GM21723 (cell line): Measurements from ENCODE around the gene KREMEN1.

Source experiments
- ATAC-seq: cut with Tn5 transposase; IDR thresholded peaks from one replicate; pipeline ENCODE4 v1.9.1; 2021; ENCODE audit warnings: mild to moderate bottlenecking, moderate library complexity; ENCODE audit not compliant: unreplicated experiment

KREMEN1 gene

GRCh38 chr22:29126670-29127395, 54.0 kb downstream of the KREMEN1 start:
- no peak for ATAC-seq

GRCh38 chr22:29128891-29129807, 56.3 kb downstream of the KREMEN1 start:
- no peak for ATAC-seq

GRCh38 chr22:29129808-29130140, 56.9 kb downstream of the KREMEN1 start:
- ATAC-seq: no peak

- ATAC-seq: no peak
Observed at GRCh38 chr22:29130476-29130875, 57.6 kb downstream of the KREMEN1 start.

GRCh38 chr22:29133603-29134133, 60.8 kb downstream of the KREMEN1 start:
- ATAC-seq: no peak

GRCh38 chr22:29134448-29134847, 61.6 kb downstream of the KREMEN1 start:
- ATAC-seq: no peak

GRCh38 chr22:29136782-29137700, 64.2 kb downstream of the KREMEN1 start:
- no peak for ATAC-seq

- no peak for ATAC-seq
Observed at GRCh38 chr22:29138556-29139305, 65.9 kb downstream of the KREMEN1 start.

- ATAC-seq: no peak
Observed at GRCh38 chr22:29139965-29140782, 67.3 kb downstream of the KREMEN1 start.

- no peak for ATAC-seq
Observed at GRCh38 chr22:29141078-29141688, 68.3 kb downstream of the KREMEN1 start.

GRCh38 chr22:29142116-29142515, 69.3 kb downstream of the KREMEN1 start:
- ATAC-seq: no peak

- ATAC-seq: no peak
Observed at GRCh38 chr22:29143941-29144785, 71.3 kb downstream of the KREMEN1 start.

GRCh38 chr22:29144786-29145160, 71.9 kb downstream of the KREMEN1 start:
- ATAC-seq: no peak

- no peak for ATAC-seq
Observed at GRCh38 chr22:29145321-29146072, 72.7 kb downstream of the KREMEN1 start.

GRCh38 chr22:29146091-29146560, 73.3 kb downstream of the KREMEN1 start:
- no peak for ATAC-seq

- ATAC-seq: no peak
Observed at GRCh38 chr22:29146771-29147170, 73.9 kb downstream of the KREMEN1 start.

GRCh38 chr22:29147331-29147899, 74.6 kb downstream of the KREMEN1 start:
- no peak for ATAC-seq
